BE2C (cell line): ENCODE data around the gene LIPM. TPM values are rescaled to one million over a fixed set of nuclear protein-coding genes. Genes with fewer than 3 reads are reported as not detected.

Experiments
- DNase-seq: peaks from one replicate; pipeline ENCODE4 v3.0.0-alpha.2; 2020
- H3K27me3 ChIP-seq: fragments of 250-450 bp; sonication (Bioruptor Pico); 2 replicates; pipeline ENCODE4 v1.5.1; 2020; ENCODE audit warnings: mild to moderate bottlenecking
- H3K36me3 ChIP-seq: fragments of 250-450 bp; sonication (Bioruptor Pico); 2 replicates; pipeline ENCODE4 v1.5.1; 2020; ENCODE audit warnings: mild to moderate bottlenecking
- H3K4me1 ChIP-seq: fragments of 250-450 bp; sonication (Bioruptor Pico); 2 replicates; pipeline ENCODE4 v1.5.1; 2020
- H3K4me3 ChIP-seq: 2 replicates; pipeline ENCODE4 v1.5.1; 2011; ENCODE audit warnings: low read depth, low read length
- H3K9me3 ChIP-seq: fragments of 250-450 bp; sonication (Bioruptor Pico); 2 replicates; pipeline ENCODE4 v1.5.1; 2020
- CTCF ChIP-seq: IDR thresholded peaks from 2 replicates; pipeline ENCODE4 v1.5.1; 2012; ENCODE audit warnings: mild to moderate bottlenecking, low read depth, low read length
- polyA plus RNA-seq: library from polyadenylated mRNA; unstranded; fragments of >200 nt; gene quantifications from one replicate; pipeline ENCODE4 v1.2.1, GENCODE V29; 2012; ENCODE audit warnings: low read depth, missing spikeins; ENCODE audit not compliant: insufficient read length, insufficient read depth

Gene LIPM
- polyA plus RNA-seq: not detected

- Histone ChIP-seq H3K4me1 (peaks cover 3% of the 10 kb centered on the region; the same call in 1 of the 2 replicates), H3K9me3 (no peaks in the 10 kb centered on the region), H3K4me3 (no peak within 1 kb of the TSS), H3K27me3 (no peaks in the 10 kb centered on the region), H3K36me3 (no peaks in the 10 kb centered on the region)
- TF ChIP-seq CTCF: no peak
- no peak for DNase-seq
Measured at GRCh38 chr10:88802523-88803285, at the start of gene LIPM. Gene LIPM (plus strand): TSS chr10:88802730. CDS start chr10:88802897, 167 bp downstream.

GRCh38 chr10:88754287-88754686 is 48.2 kb upstream of the LIPM start:
- H3K4me3 ChIP-seq: no peak overlapping the region
- no peak for TF ChIP-seq CTCF
- H3K9me3 ChIP-seq: no peaks in the 10 kb centered on the region
- H3K27me3 ChIP-seq: no peaks in the 10 kb centered on the region
- DNase-seq: no peak
- H3K4me1 ChIP-seq: no peaks in the 10 kb centered on the region
- H3K36me3 ChIP-seq: no peaks in the 10 kb centered on the region

GRCh38 chr10:88755753-88756152 is 46.8 kb upstream of the LIPM start:
- TF ChIP-seq CTCF: no peak
- Histone ChIP-seq H3K27me3 (no peaks in the 10 kb centered on the region), H3K4me3 (no peak overlapping the region), H3K36me3 (no peaks in the 10 kb centered on the region), H3K4me1 (no peaks in the 10 kb centered on the region), H3K9me3 (no peaks in the 10 kb centered on the region)
- no peak for DNase-seq

GRCh38 chr10:88756660-88757059 is 45.9 kb upstream of the LIPM start:
- Histone ChIP-seq H3K9me3 (no peaks in the 10 kb centered on the region), H3K4me3 (no peak overlapping the region), H3K36me3 (no peaks in the 10 kb centered on the region), H3K27me3 (no peaks in the 10 kb centered on the region), H3K4me1 (no peaks in the 10 kb centered on the region)
- no peak for DNase-seq
- TF ChIP-seq CTCF: no peak

GRCh38 chr10:88759366-88760101 is 43.0 kb upstream of the LIPM start, which contains the start of gene LIPN:
Gene LIPN (plus strand): TSS chr10:88760020. CDS start chr10:88761406, 1,386 bp downstream.
- no peaks in the 10 kb centered on the region for H3K36me3 ChIP-seq
- H3K27me3 ChIP-seq: no peaks in the 10 kb centered on the region
- no peak within 1 kb of the TSS for H3K4me3 ChIP-seq
- no peak for DNase-seq
- H3K4me1 ChIP-seq: no peaks in the 10 kb centered on the region
- no peak for TF ChIP-seq CTCF
- H3K9me3 ChIP-seq: no peaks in the 10 kb centered on the region

GRCh38 chr10:88762906-88763305 is 39.6 kb upstream of the LIPM start:
- no peak for DNase-seq
- Histone ChIP-seq H3K36me3 (no peaks in the 10 kb centered on the region), H3K27me3 (no peaks in the 10 kb centered on the region), H3K4me3 (no peak overlapping the region), H3K4me1 (no peaks in the 10 kb centered on the region), H3K9me3 (no peaks in the 10 kb centered on the region)
- no peak for TF ChIP-seq CTCF
